ENCODE results near the gene ENTPD1.

Gene ENTPD1

DNA sequence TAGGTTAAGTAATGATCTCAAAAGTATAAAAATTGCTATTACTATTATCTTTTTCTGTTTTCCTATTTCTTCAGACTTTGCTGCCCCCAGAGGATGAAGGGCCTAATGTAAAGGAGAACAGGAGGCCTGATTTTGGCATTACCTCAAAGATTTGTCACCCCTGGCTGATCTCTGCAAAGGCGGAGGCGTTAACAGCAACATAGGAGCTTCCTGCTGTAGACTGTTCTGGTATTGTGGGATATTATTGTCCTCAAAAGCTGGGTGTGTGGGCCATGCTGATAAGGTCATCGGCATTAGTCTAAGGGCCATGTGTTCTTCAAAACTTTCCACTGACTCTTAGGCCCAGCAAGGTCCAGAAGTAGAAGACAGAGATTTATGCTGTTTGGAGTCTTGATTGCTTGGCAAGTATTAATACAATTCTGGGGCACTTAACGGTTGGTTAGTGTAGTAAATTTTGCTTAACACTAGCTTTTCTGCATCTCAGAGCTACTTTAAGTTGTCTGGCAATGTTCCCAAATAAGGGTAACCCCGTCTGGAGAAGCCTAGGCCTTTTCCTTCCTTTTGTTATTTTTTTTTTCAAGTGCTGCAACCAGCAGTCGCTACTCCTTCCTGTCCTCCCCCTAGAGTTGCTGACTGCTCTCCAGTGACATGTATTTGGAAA lies 14.0 kb upstream of the ENTPD1 start:
- no peak overlapping the region for H3K27ac ChIP-seq (ENCODE audit: extremely low read depth, low read depth, low read length)
- TF ChIP-seq, protein P1, sequence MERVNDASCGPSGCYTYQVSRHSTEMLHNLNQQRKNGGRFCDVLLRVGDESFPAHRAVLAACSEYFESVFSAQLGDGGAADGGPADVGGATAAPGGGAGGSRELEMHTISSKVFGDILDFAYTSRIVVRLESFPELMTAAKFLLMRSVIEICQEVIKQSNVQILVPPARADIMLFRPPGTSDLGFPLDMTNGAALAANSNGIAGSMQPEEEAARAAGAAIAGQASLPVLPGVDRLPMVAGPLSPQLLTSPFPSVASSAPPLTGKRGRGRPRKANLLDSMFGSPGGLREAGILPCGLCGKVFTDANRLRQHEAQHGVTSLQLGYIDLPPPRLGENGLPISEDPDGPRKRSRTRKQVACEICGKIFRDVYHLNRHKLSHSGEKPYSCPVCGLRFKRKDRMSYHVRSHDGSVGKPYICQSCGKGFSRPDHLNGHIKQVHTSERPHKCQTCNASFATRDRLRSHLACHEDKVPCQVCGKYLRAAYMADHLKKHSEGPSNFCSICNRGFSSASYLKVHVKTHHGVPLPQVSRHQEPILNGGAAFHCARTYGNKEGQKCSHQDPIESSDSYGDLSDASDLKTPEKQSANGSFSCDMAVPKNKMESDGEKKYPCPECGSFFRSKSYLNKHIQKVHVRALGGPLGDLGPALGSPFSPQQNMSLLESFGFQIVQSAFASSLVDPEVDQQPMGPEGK (tag by site-specific recombination; IDR thresholded peaks at IDR 0.05), result no peak
- TF ChIP-seq, protein P2, sequence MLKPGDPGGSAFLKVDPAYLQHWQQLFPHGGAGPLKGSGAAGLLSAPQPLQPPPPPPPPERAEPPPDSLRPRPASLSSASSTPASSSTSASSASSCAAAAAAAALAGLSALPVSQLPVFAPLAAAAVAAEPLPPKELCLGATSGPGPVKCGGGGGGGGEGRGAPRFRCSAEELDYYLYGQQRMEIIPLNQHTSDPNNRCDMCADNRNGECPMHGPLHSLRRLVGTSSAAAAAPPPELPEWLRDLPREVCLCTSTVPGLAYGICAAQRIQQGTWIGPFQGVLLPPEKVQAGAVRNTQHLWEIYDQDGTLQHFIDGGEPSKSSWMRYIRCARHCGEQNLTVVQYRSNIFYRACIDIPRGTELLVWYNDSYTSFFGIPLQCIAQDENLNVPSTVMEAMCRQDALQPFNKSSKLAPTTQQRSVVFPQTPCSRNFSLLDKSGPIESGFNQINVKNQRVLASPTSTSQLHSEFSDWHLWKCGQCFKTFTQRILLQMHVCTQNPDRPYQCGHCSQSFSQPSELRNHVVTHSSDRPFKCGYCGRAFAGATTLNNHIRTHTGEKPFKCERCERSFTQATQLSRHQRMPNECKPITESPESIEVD (tag by site-specific recombination; IDR thresholded peaks at IDR 0.05), result no peak
- TF ChIP-seq, protein P3, sequence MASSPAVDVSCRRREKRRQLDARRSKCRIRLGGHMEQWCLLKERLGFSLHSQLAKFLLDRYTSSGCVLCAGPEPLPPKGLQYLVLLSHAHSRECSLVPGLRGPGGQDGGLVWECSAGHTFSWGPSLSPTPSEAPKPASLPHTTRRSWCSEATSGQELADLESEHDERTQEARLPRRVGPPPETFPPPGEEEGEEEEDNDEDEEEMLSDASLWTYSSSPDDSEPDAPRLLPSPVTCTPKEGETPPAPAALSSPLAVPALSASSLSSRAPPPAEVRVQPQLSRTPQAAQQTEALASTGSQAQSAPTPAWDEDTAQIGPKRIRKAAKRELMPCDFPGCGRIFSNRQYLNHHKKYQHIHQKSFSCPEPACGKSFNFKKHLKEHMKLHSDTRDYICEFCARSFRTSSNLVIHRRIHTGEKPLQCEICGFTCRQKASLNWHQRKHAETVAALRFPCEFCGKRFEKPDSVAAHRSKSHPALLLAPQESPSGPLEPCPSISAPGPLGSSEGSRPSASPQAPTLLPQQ (tag by site-specific recombination; IDR thresholded peaks at IDR 0.05), result no peak
- no peak for TF ChIP-seq HOXD13 (CRISPR knock-in tag; IDR thresholded peaks at IDR 0.05; ENCODE audit: borderline replicate concordance)
- no peak for TF ChIP-seq ZNF639 (tag by site-specific recombination; IDR thresholded peaks at IDR 0.05)
- TF ChIP-seq ZNF366 (tag by site-specific recombination; conservative IDR thresholded peaks at IDR 0.05), result no peak
- TF ChIP-seq ZFHX2 (tag by site-specific recombination; conservative IDR thresholded peaks at IDR 0.05), result peak; percentile 33; the same call in 1 of the 2 replicates
- TF ChIP-seq ZNF10 (tag by site-specific recombination; IDR thresholded peaks at IDR 0.05), result no peak
- no peak for TF ChIP-seq YY1 (tag by site-specific recombination; IDR thresholded peaks at IDR 0.05)
- TF ChIP-seq ZNF26 (tag by site-specific recombination; IDR thresholded peaks at IDR 0.05), result no peak
- TF ChIP-seq, protein P4, sequence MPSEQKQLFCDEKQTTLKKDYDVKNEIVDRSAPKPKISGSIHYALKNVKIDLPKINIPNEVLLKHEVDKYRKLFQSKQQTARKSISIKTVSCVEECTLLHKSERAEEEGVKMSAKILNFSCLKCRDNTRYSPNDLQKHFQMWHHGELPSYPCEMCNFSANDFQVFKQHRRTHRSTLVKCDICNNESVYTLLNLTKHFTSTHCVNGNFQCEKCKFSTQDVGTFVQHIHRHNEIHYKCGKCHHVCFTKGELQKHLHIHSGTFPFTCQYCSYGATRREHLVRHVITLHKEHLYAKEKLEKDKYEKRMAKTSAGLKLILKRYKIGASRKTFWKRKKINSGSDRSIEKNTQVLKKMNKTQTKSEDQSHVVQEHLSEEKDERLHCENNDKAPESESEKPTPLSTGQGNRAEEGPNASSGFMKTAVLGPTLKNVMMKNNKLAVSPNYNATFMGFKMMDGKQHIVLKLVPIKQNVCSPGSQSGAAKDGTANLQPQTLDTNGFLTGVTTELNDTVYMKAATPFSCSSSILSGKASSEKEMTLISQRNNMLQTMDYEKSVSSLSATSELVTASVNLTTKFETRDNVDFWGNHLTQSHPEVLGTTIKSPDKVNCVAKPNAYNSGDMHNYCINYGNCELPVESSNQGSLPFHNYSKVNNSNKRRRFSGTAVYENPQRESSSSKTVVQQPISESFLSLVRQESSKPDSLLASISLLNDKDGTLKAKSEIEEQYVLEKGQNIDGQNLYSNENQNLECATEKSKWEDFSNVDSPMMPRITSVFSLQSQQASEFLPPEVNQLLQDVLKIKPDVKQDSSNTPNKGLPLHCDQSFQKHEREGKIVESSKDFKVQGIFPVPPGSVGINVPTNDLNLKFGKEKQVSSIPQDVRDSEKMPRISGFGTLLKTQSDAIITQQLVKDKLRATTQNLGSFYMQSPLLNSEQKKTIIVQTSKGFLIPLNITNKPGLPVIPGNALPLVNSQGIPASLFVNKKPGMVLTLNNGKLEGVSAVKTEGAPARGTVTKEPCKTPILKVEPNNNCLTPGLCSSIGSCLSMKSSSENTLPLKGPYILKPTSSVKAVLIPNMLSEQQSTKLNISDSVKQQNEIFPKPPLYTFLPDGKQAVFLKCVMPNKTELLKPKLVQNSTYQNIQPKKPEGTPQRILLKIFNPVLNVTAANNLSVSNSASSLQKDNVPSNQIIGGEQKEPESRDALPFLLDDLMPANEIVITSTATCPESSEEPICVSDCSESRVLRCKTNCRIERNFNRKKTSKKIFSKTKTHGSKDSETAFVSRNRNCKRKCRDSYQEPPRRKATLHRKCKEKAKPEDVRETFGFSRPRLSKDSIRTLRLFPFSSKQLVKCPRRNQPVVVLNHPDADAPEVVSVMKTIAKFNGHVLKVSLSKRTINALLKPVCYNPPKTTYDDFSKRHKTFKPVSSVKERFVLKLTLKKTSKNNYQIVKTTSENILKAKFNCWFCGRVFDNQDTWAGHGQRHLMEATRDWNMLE (tag by site-specific recombination; conservative IDR thresholded peaks at IDR 0.05; ENCODE audit: low read depth), result no peak
- no peak for TF ChIP-seq ZNF529 (tag by site-specific recombination; IDR thresholded peaks at IDR 0.05; ENCODE audit: insufficient replicate concordance)
- TF ChIP-seq, protein P5, sequence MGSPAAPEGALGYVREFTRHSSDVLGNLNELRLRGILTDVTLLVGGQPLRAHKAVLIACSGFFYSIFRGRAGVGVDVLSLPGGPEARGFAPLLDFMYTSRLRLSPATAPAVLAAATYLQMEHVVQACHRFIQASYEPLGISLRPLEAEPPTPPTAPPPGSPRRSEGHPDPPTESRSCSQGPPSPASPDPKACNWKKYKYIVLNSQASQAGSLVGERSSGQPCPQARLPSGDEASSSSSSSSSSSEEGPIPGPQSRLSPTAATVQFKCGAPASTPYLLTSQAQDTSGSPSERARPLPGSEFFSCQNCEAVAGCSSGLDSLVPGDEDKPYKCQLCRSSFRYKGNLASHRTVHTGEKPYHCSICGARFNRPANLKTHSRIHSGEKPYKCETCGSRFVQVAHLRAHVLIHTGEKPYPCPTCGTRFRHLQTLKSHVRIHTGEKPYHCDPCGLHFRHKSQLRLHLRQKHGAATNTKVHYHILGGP (tag by site-specific recombination; IDR thresholded peaks at IDR 0.05), result no peak
- no peak for TF ChIP-seq ZNF747 (tag by site-specific recombination; IDR thresholded peaks at IDR 0.05)
- no peak for TF ChIP-seq ZNF280D (tag by site-specific recombination; IDR thresholded peaks at IDR 0.05)
- TF ChIP-seq EGR2 (tag by site-specific recombination; IDR thresholded peaks at IDR 0.05; ENCODE audit: low read depth), result peak; percentile 53; the same call in 1 of the 2 replicates
- H3K36me3 ChIP-seq (ENCODE audit: control insufficient read depth in 2 of 2, insufficient read depth in 1 of 2, low read length in 2 of 2), result no peaks in the 10 kb centered on the region
- no peaks in the 10 kb centered on the region for H3K9me3 ChIP-seq (ENCODE audit: control insufficient read depth, insufficient read depth, low read depth, low read length)
- POLR2A ChIA-PET, result interaction anchor here (0.6 kb wide), 1 partner anchor 104 kb away, joined by 3 read pairs; no protein-coding TSS in a partner anchor
- no peak overlapping the region for H3K4me3 ChIP-seq (ENCODE audit: low read depth, low read length)
- CTCF ChIA-PET, result interaction anchor here (0.7 to 1.0 kb wide), 3 partner anchors 48 to 275 kb away, joined by 3 to 5 read pairs (median 3); partner anchors contain the start of gene TCTN3
- H3K4me1 ChIP-seq (ENCODE audit: control insufficient read depth, insufficient read depth, low read length), result peaks cover 5% of the 10 kb centered on the region; the same call in 1 of the 2 replicates

Data from HEK293 (cell line).